Smooth muscle cell of the brain vasculature (primary cell): ENCODE data around the gene SMIM1.

Experiments
- DNase-seq: peaks from one replicate; pipeline ENCODE4 v3.0.0-alpha.2; 2012; ENCODE audit warnings: low read depth, low spot score

Gene SMIM1

GRCh38 chr1:3821447-3821846 lies 48.9 kb downstream of the SMIM1 start:
- DNase-seq: no peak

GRCh38 chr1:3821908-3822307 lies 49.4 kb downstream of the SMIM1 start:
- no peak for DNase-seq

- no peak for DNase-seq
Measured at GRCh38 chr1:3822421-3822820, 49.9 kb downstream of the SMIM1 start.

- DNase-seq: no peak
Measured at GRCh38 chr1:3824650-3825049, 52.1 kb downstream of the SMIM1 start.

GRCh38 chr1:3825356-3825755 lies 52.8 kb downstream of the SMIM1 start:
- DNase-seq: no peak
